IMR-90 (cell line): ENCODE measurements around the gene KMT2C.
"Not testable (repeated sequence)": the region's sequence is repeated elsewhere in the genome, so short reads cannot be mapped to it uniquely, and the experiment has no call there.

ENCODE experiments used
- BHLHE40 ChIP-seq: fragments of 150-350 bp; IDR thresholded peaks from 2 replicates; pipeline ENCODE4 v1.6.1; 2016; ENCODE audit warnings: mild to moderate bottlenecking, low read depth, low read length
- CHD1 ChIP-seq: IDR thresholded peaks from 2 replicates; pipeline ENCODE4 v1.6.1; 2012; ENCODE audit warnings: low read depth, low read length, improper control_type of control experiment
- FOS ChIP-seq: fragments of 150-350 bp; IDR thresholded peaks from 2 replicates; pipeline ENCODE4 v1.6.1; 2016; ENCODE audit warnings: low read depth, low read length
- MAZ ChIP-seq: IDR thresholded peaks from 2 replicates; pipeline ENCODE4 v1.6.1; 2012; ENCODE audit warnings: low read depth, mild to moderate bottlenecking, low read length, improper control_type of control experiment, moderate library complexity, borderline replicate concordance
- POLR2A ChIP-seq: IDR thresholded peaks from 2 replicates; pipeline ENCODE4 v1.6.1; 2012; ENCODE audit warnings: mild to moderate bottlenecking, low read depth, low read length
- RAD21 ChIP-seq: IDR thresholded peaks from 2 replicates; pipeline ENCODE4 v1.6.1; 2012; ENCODE audit warnings: low read length, improper control_type of control experiment
- RFX5 ChIP-seq: IDR thresholded peaks from 2 replicates; pipeline ENCODE4 v1.8.0; 2012; ENCODE audit warnings: low read depth, mild to moderate bottlenecking, low read length, moderate library complexity
- SMC3 ChIP-seq: fragments of 150-350 bp; IDR thresholded peaks from 2 replicates; pipeline ENCODE4 v1.6.1; 2016; ENCODE audit warnings: low read depth, mild to moderate bottlenecking, antibody characterized with exemption, low read length, moderate library complexity
- TF ChIP-seq, protein P1 (sequence below): conservative IDR thresholded peaks from 2 replicates; pipeline ENCODE4 v1.5.1; 2012; ENCODE audit warnings: mild to moderate bottlenecking, low read depth, low read length, improper control_type of control experiment
- TF ChIP-seq, protein P2 (sequence below): fragments of 150-350 bp; IDR thresholded peaks from 2 replicates; pipeline ENCODE4 v1.6.1; 2017; ENCODE audit warnings: mild to moderate bottlenecking, antibody characterized with exemption, low read length, low read depth

DNA sequence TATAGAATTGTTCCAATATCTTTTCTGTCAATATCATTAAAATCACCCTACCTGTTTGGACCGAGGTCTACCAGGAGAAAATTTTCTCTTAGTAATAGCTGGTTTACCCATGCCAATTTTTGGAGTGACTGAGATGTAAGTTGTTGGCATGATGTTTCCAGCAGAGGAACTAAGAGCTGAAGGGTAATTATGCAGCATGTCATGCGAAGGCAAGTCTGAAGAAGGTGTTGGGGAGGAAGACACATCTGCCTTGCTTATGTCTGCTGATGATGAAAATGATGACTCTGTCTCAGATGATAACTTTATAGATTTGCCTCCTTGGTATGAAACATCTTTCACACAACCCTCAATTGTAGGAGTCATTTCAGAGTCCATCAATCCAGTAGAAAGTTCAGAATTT, 188.0 kb downstream of the KMT2C start:
- TF ChIP-seq, protein P1, sequence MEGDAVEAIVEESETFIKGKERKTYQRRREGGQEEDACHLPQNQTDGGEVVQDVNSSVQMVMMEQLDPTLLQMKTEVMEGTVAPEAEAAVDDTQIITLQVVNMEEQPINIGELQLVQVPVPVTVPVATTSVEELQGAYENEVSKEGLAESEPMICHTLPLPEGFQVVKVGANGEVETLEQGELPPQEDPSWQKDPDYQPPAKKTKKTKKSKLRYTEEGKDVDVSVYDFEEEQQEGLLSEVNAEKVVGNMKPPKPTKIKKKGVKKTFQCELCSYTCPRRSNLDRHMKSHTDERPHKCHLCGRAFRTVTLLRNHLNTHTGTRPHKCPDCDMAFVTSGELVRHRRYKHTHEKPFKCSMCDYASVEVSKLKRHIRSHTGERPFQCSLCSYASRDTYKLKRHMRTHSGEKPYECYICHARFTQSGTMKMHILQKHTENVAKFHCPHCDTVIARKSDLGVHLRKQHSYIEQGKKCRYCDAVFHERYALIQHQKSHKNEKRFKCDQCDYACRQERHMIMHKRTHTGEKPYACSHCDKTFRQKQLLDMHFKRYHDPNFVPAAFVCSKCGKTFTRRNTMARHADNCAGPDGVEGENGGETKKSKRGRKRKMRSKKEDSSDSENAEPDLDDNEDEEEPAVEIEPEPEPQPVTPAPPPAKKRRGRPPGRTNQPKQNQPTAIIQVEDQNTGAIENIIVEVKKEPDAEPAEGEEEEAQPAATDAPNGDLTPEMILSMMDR: not testable (repeated sequence)
- not testable (repeated sequence) for TF ChIP-seq RAD21, MAZ, POLR2A, CHD1, SMC3, RFX5, FOS, BHLHE40
- TF ChIP-seq, protein P2, sequence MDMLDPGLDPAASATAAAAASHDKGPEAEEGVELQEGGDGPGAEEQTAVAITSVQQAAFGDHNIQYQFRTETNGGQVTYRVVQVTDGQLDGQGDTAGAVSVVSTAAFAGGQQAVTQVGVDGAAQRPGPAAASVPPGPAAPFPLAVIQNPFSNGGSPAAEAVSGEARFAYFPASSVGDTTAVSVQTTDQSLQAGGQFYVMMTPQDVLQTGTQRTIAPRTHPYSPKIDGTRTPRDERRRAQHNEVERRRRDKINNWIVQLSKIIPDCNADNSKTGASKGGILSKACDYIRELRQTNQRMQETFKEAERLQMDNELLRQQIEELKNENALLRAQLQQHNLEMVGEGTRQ: not testable (repeated sequence)
